ENCODE measurements around the gene KCNJ18.
"Not testable (repeated sequence)": the region's sequence is repeated elsewhere in the genome, so short reads cannot be mapped to it uniquely, and the experiment has no call there.

KCNJ18 gene
- total RNA-seq = 0 to 0.08 (median 0) reads per million in 18 experiments

- DNase-seq = not testable (repeated sequence)
Observed at GRCh38 chr17:21691883-21692703, at the start of gene KCNJ18. Gene KCNJ18 (plus strand): TSS chr17:21692523. CDS start chr17:21702787, 10,264 bp downstream.

GRCh38 chr17:21648125-21648524 is 44.2 kb upstream of the KCNJ18 start:
- DNase-seq = not testable (repeated sequence)

GRCh38 chr17:21650043-21650442 is 42.3 kb upstream of the KCNJ18 start:
- DNase-seq = not testable (repeated sequence)

- not testable (repeated sequence) for DNase-seq
Observed at GRCh38 chr17:21652049-21652448, 40.3 kb upstream of the KCNJ18 start.

GRCh38 chr17:21653211-21653610 is 39.1 kb upstream of the KCNJ18 start:
- not testable (repeated sequence) for DNase-seq

GRCh38 chr17:21656518-21657309 is 35.6 kb upstream of the KCNJ18 start:
- not testable (repeated sequence) for DNase-seq

- not testable (repeated sequence) for DNase-seq
Observed at GRCh38 chr17:21659635-21660034, 32.7 kb upstream of the KCNJ18 start.

- not testable (repeated sequence) for DNase-seq
Observed at GRCh38 chr17:21661455-21661854, 30.9 kb upstream of the KCNJ18 start.

GRCh38 chr17:21663166-21663565 is 29.2 kb upstream of the KCNJ18 start:
- DNase-seq = not testable (repeated sequence)

- DNase-seq = not testable (repeated sequence)
Observed at GRCh38 chr17:21663614-21664474, 28.5 kb upstream of the KCNJ18 start.

- not testable (repeated sequence) for DNase-seq
Observed at GRCh38 chr17:21665171-21665570, 27.2 kb upstream of the KCNJ18 start.

GRCh38 chr17:21665935-21666493 is 26.3 kb upstream of the KCNJ18 start:
- not testable (repeated sequence) for DNase-seq

GRCh38 chr17:21666711-21667412 is 25.5 kb upstream of the KCNJ18 start:
- DNase-seq = not testable (repeated sequence)

- DNase-seq = not testable (repeated sequence)
Observed at GRCh38 chr17:21667413-21668117, 24.8 kb upstream of the KCNJ18 start.

GRCh38 chr17:21668118-21668488 is 24.2 kb upstream of the KCNJ18 start:
- DNase-seq = not testable (repeated sequence)

GRCh38 chr17:21668746-21669508 is 23.4 kb upstream of the KCNJ18 start:
- not testable (repeated sequence) for DNase-seq

GRCh38 chr17:21669616-21670360 is 22.5 kb upstream of the KCNJ18 start:
- DNase-seq = not testable (repeated sequence)

- not testable (repeated sequence) for DNase-seq
Observed at GRCh38 chr17:21670361-21671155, 21.8 kb upstream of the KCNJ18 start.

All from inflammatory macrophage (primary cell).